GM19372 (cell line): ENCODE measurements around the gene CD180.

Experiments used
- ATAC-seq: cut with Tn5 transposase; IDR thresholded peaks from one replicate; pipeline ENCODE4 v1.9.1; 2021; ENCODE audit warnings: mild to moderate bottlenecking, low read depth, moderate library complexity; ENCODE audit not compliant: unreplicated experiment

Gene CD180

DNA sequence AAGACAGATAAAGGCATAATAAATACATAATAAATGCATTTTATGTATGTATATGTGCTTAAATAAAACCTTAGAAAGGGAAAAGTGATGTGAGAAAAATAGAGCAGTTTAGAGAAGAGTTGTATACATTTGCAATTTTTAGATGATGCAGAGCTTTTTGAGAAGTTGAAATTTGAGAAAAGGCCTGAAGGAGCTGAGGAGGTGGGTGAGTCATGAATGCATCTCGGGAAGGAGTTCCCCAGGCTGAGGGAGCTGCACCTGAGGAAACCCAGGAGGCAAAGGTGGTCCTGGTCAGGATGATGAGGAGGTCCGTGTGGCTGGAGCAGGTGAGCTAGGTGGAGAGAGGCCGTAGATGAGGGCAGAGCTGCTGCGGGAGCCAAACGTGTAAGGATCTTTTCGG, 17.4 kb upstream of the CD180 start:
- no peak for ATAC-seq

DNA sequence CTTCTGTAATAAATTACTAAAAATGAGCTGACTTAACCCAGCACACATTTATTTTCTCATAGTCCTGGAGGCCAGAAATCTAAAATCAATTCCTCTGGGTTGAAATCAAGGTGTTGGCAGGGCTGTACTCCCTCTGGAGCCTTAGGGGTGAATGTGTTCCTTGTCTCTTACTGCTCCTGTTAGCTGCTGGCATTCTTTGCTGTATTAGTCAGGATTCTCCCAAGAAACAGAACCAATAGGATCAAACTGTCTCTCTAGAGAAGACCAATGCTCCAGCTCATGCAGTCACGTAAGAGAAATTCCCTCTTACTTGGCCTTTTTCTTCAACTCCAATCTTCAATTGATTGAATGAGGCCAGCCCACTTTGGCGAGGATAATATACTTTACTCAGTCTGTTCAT, 15.3 kb upstream of the CD180 start:
- no peak for ATAC-seq

DNA sequence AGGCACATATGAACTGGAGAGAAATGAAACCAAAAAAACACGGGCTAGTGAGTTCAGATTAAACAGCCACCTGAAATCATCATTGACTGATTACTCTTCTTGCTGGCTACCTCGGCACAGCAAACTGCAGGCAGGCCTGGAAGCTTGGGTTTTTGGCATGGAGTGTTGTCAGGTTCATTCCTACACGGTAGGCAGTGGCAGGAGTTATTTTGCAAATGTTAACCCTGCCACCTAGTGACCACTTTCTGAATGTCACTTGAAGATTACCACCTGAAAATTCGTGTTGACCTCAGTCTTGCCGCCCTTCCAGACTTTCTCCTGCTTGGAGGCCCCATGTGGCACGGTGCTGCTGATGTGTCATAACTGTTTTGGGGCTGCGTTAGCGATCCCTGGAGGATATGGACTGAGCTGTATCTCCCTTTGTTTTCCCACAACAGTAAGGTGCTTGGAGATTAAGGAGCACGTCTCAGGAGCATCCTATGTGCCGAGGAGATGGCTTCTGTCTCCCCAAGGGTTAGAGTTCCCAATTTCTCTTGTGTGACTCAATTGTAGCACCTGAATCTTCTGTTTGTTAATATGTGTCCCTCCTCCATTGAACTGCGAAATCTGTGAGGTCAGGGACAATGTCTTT, 12.7 kb upstream of the CD180 start:
- ATAC-seq = peak; percentile 38

DNA sequence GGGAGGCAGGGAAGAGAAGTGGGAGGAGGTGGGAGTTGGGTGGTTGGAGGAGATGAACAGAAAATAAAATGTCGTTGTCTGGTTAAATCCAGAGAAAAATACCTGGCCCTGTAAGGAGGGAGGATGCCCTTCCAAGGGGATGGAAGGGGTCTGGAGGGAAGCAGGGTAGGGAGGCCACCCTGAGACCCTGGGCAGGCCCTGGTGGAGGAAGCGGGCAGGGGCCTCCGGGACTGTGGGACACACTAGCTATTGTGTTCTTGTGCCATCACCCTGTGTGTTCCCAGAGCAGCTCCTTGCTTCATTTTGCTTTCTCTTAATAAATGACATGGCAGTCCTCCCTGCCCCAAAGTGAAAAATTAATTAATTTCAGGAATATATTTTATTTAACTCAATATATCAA, 11.8 kb upstream of the CD180 start:
- ATAC-seq = no peak

DNA sequence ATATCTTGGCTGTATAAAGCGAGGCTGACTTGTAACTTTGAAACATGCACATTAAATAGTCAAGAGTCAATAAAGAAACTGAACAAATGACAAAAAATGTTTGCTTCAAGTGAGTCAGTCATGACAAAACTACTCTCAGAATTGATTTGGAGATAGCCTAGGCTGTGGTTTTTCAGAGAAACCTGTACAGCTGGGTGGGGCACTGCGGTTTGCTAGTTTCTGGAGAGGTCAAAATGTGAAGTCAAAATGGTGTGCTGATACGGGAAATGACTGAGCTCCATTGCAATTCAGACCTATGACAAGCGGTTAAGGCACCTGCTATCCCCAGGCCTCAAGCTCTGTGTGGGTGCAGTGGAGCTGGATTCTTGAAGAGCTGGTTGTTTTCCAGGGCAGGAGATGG, 10.3 kb upstream of the CD180 start:
- ATAC-seq = peak; percentile 81

DNA sequence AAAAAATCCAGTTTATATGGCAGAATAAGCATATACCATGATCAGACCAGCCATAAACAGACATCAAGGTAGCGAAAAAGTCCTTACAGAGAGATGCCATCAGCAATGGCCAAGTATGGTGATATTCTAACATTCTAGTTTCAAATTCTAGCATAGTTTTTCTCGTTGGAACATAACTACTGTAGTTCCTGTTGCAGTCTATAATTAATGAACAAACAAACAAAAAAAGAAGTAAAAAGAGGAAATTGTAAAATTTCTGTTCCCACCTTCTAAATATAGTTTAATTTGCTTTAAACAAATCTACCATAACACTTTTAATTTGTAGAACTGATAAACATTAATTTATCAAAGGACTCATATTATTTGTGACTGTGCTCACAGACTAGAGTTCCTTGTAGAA, 9.9 kb upstream of the CD180 start:
- ATAC-seq = peak; percentile 25

DNA sequence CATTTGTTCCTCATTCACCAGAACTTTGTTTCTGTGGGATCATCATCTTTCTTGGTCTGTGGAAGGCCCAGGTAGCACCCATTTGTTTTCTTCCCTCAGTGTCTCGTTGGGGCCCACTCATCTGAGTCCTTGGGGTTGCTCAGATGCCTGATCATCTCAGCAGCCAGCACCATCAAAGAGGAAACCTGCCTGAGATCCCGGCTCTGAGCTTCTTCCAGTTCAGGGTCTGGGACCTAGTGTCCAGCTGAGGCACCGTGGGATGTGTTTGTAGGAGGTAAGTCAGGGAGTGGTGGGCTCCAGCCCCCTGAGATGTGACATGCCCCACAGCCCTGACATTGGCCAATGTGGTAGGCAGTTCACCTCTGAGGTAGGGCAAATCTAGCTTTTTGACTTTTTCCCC, 9.4 kb upstream of the CD180 start:
- no peak for ATAC-seq

DNA sequence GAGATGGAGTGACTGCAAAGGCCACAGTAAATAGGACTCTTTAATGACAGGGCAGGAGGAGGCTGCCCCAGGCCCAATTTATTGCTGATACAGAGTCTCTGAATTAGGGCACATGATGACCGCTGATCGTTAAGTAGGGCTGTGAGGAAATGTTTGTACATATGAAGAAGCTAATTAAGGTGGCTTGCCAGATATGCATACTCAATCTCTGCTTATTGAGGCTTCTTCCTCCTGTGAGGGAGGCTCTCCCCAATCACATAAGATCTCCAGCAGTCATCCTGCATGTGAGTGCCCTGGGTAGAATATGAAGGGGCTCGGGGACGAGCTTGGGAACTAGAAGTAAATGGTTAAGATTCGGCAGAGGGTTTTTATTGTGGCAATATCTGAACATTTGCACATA, 8.2 kb upstream of the CD180 start:
- no peak for ATAC-seq

DNA sequence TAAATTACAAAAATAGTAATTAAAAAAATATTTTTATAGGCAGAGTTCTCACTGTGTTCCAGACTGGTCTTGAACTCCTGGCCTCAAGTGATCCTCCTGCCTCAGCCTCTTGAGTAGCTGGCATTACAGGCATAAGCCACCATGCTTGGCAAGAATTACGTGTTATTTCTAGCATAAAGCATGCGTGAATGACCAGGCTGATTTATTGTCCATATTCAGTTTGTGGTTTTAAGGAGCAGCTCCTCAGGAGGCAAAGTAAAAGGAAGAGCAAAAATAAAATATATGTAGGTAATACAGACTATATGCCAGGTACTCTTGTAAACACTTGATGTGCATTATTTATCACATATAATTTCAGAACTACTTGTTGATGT, 7.1 kb upstream of the CD180 start:
- no peak for ATAC-seq

DNA sequence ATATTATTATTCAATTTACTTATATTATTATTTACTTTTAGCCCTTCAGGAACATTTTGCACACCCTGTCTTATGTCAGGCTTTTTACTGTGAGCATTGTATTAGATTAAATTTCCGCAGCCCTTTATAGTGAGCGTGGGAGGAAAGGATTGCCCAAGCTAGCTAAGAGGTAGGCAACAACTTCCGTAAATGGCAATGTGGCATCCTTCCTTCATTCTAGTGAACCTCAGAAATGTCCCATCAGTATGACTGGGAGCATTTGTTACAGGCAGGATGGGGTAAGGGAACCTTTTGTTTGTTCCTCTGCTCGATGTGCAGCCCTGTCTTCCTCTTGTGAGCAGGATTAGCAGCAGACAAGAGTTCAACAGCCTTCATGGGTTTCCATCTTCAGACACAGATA, 6.2 kb upstream of the CD180 start:
- ATAC-seq = no peak

DNA sequence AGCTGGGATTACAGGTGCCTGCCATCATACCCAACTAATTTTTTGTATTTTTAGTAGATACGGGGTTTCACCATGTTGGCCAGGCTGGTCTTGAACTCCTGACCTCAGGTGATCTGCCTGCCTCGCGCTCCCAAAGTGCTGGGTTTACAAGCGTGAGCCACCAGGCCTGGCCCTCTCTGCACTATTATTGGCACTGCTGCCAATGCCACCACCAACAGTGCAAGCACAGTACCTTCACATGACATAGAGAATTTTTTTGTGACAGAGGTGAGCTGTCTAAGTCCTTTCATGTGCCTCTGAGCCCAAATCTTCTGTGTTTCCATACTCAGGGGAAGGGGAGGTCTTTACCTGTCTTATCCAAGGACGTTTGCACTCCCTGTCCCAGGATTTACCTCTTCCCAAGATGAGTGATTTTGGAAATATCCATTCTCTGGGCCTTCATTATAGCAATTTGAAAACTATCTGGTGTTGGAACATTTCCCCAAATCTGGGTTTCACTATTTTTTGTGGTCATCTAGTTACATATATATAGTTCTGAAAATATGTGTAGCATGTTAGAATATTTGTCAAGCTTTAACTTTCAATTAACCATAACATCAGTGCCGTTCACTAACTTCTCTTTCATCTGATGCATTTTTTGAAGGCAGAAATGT, 5.4 kb upstream of the CD180 start:
- ATAC-seq = no peak

DNA sequence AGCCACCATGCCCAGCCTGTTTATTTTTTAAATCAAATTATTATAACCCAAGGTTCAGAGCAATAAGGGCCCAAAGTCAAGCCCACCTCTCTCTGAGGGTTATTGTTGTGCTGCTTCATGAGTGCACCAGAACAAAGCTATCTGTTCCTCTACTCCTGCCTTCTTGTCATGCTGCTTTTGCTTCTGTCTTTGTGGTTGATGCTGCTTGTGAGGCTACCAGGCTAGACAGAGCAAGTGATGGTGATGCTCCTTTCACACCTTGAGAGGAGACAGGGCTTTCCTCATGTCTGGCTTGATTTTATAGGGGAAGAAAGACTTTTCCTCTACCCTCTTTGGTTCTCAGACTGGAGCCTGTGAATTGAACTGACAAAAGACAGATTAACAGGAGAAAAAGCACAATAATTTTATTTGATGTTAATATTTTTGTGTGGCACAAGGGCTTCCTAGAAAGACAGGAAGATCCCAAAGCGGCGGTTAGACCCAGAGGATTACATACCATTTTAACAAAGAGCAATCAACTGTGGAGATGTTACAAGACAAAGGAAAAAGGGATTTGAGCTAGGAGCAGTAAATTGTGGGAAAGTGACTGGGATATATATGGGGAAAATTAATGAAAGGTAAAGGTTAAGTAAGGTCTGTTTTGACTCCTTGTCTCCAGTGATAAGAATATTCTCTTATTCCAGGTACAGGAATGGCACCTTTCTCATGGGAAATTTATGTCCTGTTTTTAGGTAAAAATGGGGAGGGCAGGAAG, 4.4 kb upstream of the CD180 start:
- ATAC-seq = no peak

DNA sequence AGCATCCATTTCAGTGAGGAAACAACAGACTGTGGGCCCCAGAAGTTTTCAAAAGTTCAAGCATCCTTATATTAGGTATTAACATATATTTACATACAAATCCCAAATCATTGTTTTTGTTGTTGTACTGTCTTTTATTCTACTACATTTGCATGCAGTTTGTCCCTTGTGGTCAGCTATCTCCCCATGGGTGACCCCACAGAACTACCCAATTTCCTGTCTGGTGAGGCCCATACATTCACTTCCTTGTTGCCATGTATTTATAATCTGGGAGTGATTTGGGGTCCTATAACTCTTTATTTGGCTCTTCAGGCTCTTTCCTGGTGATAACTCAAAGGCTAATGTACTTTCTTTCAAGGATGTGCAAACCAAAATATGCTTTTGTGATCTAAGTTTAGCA, 3.3 kb upstream of the CD180 start:
- ATAC-seq = no peak

DNA sequence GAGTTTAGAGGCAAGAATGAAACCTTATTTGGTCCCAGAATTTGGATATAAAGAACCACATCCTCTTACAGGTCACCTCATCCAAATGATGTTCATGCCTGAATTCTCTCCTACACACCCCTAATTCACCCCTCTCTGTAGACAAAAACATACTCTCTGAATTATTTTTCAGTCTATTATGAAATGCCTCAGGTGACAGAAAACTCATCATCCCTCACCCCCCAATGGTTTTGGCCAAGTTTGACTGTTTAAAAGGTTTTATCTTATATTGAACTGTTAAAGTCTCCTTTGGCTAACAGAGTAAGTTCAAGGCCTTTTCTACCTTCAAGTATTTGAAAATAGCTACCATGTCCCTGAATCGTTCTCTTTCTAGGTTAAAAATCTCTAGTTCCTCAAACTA, 2.3 kb upstream of the CD180 start:
- no peak for ATAC-seq

DNA sequence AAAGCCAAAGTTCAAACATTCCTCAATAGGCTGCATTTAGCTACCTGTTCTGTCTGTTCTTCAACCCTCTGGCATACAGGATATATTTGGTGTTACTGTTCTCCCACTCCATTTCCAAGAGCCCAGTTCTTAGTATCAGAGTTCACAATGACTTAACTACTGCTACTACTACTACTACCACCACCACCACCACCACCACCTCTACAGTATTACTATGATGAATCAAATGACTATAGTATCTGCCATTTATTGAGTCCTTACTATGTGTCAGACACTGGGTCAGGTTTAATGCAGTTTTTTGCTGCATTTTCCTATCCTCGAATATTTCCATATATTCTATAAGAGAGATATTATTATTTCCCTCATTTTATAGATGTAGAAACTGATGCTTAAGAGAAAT, 937 bp upstream of the CD180 start:
- ATAC-seq = no peak

DNA sequence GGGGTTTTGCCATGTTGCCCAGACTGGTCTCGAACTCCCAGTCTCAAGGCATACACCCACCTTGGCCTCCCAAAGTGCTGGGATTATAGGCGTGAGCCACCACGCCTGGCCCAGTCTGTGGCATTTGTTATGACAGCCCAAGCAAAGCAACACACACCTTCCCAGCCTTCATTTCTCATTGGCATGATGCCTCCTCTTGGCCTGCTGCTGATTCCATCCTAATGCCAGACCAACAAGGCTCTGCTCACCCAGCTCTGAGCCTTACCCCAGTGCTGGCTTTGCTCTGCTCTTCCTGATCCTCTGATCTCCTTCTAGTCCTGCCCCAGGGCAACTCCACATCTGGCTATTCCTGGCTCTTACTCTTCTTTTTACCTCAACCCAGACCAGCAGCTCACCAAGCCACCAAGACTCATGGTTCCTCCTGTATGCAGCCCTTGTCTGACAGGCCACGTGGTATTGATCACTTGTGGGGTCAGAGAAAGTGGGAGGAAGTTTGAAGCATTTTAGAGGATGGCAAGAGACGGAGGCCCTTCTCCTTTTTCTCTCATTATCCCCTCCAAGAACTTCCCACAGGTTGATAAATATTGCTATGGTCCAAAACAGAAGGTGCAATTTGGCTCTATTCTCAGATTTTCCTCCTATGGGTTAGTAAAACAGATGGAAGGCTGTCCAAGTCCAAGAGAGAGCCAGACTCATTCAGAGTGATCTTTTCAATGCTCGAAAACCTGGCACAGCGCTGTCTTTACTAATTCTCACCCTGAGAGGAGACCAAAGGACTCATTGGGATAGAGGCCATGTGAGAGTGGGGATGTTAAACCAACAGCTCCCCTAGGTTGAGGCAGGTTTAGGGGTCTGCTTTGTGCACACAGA, 958 bp downstream of the CD180 start:
- no peak for ATAC-seq

DNA sequence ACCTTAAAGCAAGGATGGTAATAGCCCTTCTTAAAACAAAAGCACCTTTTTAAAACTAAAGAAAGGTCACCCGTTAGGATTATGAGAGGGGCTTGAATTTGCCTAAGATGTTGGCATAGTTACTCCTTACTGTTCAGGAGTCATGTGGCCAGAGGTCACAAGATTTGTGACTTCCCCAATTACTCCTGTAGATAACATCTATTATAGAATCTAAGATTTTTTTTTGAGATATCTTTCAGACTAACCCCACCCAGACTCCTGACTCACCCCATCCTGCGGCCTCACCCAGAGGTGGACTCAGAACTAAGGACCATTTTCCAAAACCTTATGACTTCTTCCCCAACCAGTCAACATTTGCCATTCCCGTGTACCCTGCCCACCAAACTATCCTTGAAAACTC, 2.4 kb downstream of the CD180 start:
- ATAC-seq = no peak

DNA sequence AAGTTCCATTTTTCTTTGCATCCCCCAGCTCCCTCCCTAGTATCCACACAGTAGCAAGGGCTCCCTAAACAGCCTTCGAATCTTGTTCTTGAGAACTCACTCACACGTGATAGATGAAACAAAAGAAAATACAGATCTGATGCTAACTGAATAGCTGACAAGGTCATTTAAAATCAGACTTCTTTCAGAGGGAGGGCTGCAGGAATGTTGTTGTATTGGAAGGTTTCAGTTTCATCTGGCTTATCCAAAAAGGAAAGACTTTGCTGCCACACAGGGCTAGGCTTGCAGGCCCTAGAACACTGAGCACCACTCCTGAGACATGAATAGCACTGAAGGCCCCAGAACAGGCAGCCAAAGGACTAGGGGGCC, 3.2 kb downstream of the CD180 start:
- no peak for ATAC-seq

DNA sequence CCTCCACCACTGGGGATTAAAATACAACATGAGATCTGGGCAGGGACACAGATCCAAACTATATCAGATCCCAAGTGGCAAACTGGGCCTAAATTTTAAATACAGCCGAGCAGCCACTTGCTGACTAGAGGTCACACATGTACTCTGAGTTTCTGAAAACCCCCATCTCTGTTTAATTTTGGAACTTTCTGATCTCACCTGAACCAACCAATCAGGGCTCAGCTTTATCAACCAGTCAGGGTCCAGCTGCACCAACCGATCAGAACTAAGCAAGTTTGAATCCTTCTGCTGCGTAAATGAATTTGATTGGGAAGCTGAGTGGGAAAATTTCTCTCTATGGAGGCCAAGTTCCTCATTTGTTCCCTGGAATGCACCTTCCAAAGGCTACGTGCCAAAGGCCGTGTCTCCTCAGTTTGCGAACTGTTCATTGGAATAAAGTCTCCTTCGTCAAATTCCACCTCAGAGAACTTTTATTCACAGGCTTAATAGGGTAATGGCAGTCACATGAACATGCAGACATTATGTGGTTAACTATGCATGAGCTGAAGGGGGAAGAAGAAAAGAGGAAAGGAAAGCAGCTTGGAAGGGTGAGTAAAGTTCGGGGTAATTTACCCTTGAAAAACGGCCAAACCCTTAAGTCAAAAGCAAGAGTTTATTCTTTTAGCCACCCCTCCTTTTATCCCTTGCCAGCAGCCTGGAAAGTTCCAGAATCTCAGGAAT, 3.7 kb downstream of the CD180 start:
- ATAC-seq = no peak

DNA sequence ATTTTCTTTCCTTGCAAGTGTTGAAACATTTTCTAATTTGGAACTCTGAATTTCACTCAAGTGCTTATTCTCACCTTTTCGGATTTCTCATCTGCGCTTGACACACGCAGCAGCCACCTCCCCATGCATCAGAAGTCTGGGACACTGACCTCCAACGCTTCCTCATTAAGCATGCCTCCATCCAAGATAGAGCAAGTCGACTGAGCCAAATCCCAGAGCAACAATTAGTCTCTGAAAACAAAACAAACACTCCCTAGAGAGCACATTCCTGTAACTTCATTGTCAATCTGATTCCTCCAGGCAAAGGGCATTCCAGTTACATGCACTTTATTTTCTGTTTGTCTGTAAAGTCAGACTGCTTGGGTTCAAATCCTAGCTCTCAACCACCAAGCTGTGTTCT, 5.7 kb downstream of the CD180 start:
- ATAC-seq = no peak

DNA sequence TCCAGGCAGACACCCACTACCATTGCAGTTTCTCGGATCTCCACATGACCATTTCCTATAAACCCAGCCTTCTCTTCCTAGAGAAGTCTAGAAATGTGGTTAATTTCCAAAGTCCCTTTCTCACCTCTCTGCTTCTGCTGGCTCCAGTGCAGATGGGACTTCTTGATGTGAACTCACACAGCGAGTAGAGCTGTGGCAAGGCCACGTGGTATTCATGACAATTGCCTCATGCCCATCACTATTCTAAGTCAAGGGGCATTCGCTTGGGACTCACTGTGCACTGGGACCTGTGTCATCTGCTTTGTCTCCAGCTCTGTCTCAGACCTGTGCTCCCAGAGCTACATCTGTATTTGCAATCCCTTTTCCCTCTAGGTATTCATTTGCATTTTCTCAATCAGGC, 6.2 kb downstream of the CD180 start:
- no peak for ATAC-seq
